Measurements from ENCODE around the gene AGPAT4.

GRCh38 chr6:161199850-161200249 lies 74.0 kb downstream of the AGPAT4 start:
- TF ChIP-seq, protein P1, sequence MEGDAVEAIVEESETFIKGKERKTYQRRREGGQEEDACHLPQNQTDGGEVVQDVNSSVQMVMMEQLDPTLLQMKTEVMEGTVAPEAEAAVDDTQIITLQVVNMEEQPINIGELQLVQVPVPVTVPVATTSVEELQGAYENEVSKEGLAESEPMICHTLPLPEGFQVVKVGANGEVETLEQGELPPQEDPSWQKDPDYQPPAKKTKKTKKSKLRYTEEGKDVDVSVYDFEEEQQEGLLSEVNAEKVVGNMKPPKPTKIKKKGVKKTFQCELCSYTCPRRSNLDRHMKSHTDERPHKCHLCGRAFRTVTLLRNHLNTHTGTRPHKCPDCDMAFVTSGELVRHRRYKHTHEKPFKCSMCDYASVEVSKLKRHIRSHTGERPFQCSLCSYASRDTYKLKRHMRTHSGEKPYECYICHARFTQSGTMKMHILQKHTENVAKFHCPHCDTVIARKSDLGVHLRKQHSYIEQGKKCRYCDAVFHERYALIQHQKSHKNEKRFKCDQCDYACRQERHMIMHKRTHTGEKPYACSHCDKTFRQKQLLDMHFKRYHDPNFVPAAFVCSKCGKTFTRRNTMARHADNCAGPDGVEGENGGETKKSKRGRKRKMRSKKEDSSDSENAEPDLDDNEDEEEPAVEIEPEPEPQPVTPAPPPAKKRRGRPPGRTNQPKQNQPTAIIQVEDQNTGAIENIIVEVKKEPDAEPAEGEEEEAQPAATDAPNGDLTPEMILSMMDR (IDR thresholded peaks at IDR 0.05; ENCODE audit: poor library complexity) = no peak
- no peak for TF ChIP-seq EZH2phosphoT487 (IDR thresholded peaks at IDR 0.05; ENCODE audit: low read depth, severe bottlenecking, unreplicated experiment)
- no peak for TF ChIP-seq EZH2 (IDR thresholded peaks at IDR 0.05; ENCODE audit: borderline replicate concordance)

Measured in hepatocyte (in vitro differentiated cells).